HG03039 (cell line): Measurements from ENCODE around the gene CASQ1.

ENCODE experiments used
- ATAC-seq: cut with Tn5 transposase; IDR thresholded peaks from one replicate; pipeline ENCODE4 v1.9.1; 2021; ENCODE audit warnings: mild to moderate bottlenecking, moderate library complexity; ENCODE audit not compliant: unreplicated experiment

CASQ1 gene

DNA sequence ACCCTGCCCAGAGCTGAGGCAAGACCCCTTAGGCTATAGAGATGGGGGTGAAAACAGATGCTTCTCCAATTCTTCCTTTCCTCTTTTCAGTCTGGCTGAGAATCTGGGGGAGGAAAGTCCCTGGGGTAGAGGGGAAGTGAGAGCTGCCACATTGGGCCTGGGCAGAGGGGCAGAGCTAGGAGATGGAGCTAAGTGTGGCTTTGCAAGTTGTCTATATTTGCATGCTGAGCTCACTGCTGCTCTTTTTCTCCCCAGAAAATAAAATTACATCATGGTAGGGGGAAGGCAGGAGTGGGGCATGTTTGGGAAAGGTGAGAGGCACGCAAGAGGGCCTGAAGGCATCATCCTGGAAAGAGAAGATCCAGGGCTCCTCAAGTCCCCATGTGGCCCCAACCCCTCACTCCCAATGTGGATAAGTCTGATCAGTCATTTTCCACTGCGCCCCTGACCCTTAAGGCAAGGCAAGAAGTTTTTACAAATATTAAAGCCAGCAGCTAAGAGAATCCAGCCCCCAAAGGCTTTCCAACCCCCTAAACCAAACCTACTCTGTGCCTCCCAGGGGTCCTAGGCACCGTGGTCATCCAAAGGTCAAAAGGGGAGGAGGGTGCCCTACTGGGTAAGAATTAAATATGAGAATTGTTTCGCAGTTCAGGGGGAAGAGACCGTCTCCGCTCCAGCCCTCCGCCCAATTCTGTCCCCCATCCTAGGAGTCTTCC is 14.3 kb downstream of the CASQ1 start:
- ATAC-seq, result peak; percentile 50

DNA sequence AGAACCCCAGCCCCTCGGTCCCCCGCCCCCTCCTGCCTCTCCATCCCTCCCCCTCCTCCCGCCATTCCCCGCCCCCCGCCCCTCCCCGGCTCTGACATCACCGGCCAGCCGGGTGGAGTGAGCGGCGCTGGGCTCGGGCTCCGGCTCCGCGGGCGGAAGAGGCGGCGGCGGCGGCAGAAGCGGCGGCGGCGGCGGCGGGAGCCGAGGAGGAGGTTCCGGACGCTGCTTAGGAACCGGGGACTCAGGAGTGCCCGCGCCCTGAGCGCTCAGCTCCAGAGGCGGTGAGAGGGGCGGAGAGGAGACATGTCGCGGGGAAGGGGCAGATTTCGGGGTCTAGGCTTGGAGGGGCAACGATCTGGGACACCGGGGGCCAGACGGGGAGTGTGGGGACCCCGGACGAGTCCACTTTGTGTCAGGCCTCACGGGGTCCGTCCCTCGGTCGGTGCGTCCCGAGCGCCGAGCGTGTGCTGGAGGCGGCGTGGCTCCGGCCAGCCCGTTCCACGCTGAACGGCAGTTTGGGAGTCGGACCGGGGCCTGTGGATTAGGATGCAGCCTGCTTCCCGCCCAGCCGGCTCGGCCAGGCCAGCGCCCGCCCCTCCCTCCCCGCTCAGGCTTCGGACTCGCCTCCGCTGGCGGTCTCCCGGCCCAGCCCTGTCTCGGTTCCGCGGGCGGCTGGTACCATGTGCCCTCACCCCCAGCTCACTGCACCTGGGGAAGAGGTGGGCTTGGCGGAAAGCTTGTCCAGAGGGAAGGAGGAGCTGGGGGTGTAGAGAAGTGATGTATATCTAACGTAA is 15.1 kb downstream of the CASQ1 start, which contains the start of gene PEA15:
TSS of gene PEA15 (plus strand) at position 143 of the 794 bp plus-strand sequence. CDS start 6,161 bp downstream, outside the sequence.
- ATAC-seq, result peak; percentile 40

DNA sequence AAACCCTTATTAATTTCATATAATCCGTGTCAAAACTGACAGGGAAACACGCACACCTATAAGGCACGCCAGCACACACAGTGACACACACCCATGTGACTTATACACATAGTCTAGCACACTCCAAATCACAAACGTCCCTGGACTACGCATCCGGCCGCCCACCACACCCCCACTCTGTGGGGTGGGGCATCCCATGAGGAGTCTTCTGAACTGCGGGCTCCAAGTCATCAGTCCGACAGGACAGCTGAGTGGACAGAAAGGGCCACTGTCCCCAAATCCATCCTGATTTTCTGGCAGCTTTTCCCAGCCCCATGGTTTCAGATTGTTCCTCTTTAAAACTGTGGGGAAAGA is 15.6 kb downstream of the CASQ1 start:
- no peak for ATAC-seq

DNA sequence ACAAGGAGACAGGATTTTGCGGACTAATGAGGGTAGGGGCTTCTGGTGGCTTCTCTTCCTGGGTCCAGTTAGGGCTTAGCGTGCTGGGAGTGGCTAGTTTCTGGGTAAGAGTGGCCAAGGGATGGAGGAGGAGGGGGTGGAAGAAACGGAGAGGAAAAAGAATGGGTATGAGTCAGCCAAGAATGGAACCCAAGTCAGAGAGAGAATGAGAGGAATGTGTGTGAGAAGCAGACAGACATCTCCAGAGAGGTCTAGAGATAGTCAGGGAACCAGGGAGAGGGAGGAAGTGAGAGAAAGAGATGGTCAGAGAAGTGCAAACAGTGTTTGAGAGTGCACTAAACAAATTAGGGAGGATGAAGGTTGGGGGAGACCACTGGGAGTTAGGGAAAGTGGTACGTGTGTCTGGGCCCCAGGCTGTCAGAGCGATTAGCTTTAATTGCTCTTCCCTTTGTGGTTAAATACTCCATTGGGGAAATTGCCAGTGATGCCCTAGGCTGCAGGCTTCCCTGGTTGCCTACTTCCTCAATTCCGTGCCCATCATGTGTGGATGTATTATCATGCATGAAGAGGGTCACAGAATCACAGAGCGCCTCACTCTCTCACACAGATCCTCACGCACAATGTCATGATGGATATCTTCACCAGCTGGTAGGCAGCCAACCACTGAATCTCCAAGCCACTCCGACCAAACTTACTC is 16.2 kb downstream of the CASQ1 start:
- ATAC-seq, result no peak

DNA sequence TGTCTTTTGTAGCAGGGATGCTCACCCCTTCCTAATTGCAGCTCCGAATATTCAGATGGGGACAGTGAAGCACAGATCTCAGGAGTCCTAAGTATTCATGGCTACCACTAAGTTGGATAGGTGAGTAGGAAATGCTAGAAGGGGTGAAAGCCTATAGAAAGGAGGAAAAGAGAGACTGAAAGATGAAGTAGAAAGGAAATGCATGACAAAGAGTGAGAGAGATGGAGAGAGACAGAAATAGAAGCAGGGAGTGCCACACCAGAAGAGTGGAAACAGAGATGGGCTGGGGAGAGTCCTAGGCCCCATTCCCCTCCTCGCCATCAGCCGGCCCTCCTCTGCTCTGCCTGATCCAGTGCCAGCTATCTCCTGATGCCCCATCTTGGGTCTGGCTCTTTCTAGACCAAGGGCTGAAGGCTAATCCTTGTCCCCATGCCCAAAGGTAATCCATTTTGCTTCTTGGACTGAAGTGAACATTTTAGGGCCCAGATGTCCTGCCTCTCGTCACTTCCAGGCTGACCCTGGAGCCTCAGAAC is 16.8 kb downstream of the CASQ1 start:
- no peak for ATAC-seq

DNA sequence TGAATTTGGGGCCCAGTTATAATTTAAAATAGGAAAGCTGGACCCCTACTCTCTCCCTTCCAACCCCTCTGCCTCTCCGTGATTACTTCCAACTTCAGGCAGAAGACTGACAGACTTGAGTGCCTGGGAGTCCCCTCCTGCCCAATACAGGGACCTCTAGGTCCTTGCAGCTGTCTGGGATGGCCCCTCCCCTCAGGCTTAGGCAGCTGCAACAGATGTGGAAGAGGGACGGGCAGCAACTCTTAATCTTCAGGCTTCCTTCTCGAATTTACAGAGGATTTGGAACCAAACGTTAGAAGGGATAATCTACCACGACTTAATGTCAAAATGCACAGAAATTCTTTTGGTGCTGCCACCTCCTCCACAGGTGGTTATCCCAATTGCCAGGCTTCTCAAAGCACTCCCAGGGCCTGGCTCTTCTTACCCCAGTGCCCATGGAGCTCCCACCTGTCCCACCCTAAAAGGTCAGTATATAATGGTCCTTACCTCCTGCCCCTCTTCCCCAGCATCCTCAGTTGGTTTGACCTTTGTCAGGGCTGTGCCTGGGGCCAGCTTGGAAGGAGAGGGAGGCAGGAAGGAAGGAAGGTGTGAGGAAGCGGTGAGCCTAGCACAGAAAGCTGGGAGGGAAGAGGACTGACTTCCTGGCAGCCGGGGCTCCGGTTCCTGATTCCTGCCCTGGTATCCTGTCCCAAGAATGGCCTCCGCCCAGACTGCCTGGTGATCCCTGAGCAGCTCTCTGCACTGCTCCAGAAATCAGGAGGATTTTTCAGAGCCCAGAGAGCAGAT is 17.6 kb downstream of the CASQ1 start:
- no peak for ATAC-seq

DNA sequence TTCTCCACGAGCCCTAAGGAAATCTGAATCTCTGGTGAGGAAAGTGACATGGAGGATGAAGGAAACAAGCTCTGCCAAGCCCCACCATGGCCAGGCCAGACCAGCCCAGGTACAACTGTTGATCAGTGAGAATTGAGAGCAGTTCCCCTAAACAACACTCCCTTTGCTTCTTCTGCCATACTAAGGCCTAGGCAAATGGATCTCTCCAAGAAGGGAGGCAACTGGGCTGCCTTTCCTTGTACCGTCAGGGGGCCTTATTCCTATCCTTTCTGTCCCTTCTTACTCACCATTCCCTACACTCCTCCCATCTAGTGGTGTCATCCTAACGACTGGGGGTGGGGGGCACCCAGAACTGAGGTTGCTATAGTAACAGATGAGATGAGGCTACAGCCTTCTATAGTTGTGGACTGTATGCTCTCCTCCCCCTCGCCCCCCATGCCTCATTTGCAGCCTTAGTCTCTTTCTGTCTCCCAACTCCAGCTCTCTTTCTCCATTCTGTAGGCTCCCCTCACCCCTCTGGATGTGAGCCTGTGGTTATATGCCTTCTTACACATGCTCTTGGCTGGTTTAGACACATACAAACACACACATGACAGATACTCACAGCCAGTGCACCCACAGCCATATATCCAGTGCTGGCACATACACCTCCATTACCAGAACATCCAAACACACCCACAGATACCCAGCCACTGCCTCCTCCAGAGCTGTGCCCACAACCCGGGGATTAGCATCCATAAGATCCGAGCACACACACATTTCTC is 18.4 kb downstream of the CASQ1 start:
- ATAC-seq, result no peak

DNA sequence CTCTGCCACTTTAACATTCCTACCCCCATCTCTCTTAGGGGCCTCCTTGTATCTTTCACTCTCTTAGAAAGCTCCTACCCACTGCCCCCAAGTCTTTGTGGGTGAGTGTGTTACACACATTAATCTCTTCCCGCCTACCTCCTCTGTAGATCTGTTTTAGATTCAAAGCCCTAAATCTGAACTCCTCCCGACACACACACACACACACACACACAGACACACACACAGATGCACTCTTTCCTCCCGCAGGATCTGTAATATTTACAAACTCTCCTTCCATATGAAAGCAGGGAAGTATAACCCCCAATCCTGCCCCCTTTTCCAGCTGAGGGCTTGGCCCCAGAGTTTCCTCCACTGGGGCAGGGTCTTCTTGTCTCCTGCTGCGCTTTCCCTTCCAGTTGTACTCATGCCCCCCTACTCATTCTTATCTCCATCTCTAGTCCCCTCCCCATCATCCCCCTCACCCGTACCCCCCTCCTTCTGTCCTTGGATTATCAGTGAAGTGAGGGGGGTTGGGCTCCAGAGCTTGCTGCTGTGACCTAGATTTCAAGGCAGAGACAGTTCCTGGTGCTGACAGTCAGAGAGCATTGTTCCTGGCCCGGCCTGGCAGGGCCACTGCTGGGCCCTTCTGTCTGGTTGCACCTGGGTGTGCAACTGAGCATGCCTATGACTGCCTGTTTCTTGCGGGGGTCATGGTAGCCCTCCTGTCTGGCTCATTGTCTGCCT is 19.1 kb downstream of the CASQ1 start:
- ATAC-seq, result no peak

DNA sequence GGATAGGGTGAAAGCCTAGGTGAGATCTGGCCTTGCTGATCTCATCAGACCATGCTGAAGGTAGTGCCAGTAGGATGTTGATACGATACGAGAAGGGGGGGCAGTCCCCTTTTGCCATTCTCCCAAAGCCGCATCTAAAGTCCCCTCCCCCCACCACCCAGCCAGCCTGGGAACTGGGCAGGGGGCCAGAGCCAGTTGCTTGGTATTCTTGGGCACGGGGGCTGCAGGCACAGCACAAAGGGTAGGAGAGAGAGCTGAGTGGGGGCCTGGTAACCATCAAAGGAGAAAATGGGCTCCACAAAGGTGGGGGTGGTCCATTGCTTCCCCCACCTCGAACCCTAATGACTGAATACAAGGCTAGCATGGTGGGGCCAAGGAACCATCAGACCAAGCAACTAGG is 20.2 kb downstream of the CASQ1 start:
- no peak for ATAC-seq

DNA sequence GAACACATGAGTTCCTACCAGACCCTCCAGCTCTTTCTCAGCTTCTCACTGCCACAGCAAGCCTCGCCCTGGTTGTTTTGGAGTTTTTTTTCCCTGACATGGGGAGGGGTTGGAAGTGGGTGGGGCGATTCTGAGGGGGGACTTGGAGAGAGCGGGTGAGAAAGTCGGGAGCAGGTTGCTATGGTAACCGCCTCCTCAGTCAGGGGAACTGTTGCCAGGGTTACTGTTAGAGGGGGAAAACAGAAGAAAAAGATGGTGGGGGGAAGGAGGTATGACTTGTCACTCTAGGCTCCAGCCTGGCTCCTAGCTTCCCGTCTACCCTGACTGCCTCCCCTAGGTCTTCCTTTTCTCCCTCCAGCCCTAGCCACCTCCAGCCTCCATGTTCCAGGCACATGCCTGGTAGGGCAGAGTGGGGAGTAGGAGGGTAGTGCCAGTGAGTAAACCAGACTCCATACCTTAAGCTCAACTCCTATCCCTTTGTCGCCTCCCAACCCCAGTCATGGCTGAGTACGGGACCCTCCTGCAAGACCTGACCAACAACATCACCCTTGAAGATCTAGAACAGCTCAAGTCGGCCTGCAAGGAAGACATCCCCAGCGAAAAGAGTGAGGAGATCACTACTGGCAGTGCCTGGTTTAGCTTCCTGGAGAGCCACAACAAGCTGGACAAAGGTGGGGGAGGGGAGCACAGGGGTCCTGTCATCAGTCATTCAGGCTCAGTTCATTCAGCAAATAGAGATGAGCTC is 20.8 kb downstream of the CASQ1 start:
- no peak for ATAC-seq

DNA sequence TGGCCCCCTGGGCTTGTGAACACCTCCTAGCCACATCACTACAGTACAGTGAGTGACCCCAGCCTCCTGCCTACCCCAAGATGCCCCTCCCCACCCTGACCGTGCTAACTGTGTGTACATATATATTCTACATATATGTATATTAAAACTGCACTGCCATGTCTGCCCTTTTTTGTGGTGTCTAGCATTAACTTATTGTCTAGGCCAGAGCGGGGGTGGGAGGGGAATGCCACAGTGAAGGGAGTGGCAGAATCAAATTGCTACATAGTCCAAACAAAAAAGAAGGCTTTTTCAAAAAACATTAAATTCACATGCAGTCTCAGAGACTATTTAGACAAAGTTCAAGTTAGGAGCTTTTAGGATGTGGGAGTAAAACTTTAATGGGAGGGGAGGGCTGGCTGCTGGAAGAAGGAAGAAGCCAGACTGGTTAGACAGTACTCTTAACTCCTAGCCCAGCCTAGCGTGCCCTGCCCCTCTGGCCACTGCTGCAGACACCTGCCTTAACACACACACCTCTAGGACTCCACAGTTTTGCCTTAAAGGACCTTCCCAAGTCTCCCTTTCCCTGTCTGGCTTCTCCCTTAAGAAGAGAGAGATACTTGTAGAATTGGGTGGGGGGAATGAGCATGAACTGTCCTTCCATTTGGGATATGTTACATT is 24.2 kb downstream of the CASQ1 start:
- ATAC-seq, result no peak

DNA sequence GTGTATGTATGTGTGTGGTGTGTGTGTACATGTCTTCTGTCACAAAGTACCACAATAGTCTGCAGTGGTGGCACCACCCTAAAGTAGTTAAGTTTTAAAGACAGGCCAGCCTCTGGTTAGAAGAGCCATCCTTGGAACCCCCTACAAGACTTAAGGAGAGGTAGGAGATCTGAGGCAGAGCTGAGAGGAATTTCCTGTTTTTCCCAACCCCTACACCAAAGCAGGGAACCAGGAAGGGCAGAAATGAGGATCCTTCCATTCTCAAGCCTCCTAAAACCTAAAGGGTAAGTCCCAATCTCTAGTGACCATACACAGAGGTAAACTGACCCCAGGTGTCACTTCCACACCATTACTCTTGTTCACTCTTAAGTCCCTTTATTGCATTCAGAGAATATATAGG is 25.9 kb downstream of the CASQ1 start:
- no peak for ATAC-seq

DNA sequence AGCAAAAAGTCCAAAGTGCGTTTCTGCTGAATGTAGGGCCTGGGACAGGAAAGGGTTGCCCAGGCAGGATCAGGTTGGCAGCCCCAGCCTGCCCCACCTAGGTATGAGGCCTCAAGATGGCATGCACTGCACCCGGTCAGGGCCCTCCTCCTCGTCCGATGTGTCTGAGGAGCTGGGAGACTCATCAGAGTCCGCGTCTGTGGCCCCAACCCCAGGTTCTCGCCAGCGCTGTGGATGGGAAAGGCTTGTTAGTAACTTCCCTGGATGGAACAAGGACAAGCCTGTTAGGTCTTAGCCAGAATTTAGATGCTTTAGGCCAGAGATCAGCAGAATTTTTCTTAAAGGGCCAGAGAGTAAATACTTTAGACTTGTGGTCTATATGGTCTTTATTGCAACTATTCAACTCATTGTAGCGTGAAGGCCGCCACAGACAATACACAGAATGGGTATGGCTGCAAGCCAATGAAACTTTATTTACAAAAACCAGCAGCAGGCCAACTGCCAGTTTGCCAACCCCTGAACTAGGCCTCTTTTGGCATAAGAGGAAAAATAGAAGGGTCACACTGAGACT is 27.2 kb downstream of the CASQ1 start:
- ATAC-seq, result no peak

DNA sequence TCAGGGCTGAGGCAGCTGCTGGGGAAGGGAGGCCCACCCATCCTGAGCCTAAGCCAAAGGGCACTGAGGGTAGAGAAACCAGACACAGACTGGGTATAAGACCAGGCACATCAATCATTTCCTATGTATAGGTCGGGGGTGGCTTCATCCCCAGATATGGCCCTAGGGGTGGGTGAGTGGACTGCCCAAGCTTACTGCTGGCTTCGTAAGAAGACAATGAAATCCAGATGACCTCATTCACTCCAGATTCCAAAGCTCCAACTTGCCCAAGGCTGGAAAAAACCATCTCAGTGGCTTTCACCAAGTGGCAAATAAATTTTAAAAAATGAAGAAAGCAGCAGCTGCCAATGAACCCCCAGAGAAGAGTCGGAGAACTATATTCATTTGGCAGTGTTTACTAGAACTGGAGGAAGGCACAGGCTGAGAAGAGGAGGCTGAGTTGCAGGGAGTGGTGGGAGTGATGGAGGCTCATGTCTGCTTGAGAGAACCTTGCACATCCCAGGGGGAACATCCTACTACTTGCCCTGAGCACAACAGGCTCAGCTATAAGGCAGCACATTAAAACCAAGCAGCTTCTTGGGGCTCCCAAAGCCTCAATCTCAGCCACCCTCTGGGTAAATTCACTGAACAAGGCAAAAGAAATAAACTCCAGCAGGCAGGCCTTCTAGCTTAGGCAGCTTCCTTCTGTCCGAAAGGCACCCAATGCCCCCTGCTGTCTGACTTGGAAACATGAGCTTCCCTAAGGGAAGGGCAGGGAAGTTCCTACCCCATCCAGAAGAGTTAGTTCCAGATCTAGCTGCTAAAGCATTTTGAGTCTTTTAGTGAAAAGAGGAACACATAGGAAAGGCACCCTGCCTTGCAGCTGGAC is 28.9 kb downstream of the CASQ1 start:
- no peak for ATAC-seq

DNA sequence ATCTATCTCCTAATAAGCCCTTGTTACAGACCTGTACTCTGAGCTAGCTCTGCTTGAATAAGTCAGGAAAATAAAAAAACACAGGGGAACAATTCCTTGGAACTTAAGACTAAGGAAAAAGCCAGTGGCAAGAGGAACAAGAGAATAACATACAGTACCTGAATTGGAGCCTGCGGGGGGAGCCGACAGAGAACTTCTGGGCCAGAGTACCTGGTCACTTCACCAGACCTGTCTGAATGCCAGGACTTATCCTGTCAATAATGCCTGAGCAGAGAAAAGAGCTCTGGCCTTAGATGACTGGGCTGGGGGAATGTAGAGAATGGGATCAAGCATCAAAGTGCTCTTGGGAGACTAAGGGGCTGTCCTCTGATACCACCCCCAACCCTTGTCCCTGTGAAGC is 29.9 kb downstream of the CASQ1 start:
- ATAC-seq, result no peak

DNA sequence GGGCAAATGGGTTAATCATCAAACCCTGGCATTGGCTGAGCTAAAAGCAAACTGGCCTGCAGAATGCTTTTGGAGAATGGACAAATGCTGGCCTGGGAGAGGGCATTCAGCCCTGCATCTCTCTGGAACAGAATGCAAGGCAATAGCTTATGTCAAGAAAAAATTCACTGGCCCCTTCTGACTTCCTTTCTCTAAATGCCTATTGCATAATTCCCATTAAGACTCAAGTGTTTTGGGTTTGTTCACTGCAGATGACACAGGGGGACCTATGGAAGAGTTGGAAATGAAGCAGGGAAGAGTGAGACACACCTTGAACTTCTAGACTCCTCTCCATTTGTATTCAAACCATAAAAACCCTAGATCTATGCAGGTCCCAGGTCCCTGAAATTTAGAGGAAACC is 30.7 kb downstream of the CASQ1 start:
- ATAC-seq, result no peak

DNA sequence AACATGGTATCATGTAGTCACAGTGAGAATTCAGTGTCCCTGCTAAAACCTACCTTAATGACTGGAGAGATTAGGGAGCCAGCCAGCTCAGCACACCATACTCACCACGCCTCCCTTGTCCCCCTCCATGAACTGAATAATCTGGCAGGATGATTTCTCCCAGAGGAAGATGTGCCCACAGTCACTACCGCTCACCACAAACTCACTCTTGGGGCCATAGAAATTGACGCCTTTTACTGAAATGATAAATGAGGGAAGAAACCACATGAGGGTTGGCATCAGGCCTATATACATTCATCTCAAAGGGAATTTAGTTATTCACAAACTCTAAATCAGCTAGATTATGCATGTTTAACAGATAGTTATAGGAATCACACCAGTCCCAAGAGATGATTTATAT is 32.2 kb downstream of the CASQ1 start:
- ATAC-seq, result no peak
